Measurements from ENCODE around the gene ZDHHC18.

DNA sequence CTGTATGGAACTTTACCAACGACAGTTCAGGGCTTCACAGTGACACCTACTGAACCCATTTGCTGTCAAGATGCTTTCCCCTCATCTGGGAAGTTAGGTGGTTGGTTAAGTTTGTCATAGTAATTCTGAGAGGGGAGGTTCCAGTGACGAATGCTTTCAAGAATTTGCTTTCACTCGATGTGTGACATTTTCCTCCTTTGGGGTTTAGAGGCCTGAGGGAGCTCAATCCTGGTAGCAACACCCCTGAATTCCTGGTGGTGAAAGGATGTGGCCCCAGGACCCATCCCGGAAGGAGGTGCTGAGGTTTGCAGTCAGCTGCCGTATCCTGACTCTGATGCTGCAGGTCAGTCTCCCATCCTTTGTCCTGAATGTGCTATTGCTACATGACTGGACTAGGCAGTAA, 35.9 kb upstream of the ZDHHC18 start:
- TF ChIP-seq EZH2phosphoT487 (IDR thresholded peaks at IDR 0.05; ENCODE audit: low read length) (no peak), EZH2 (optimal IDR thresholded peaks at IDR 0.05; ENCODE audit: low read depth, low read length) (no peak)
- TF ChIP-seq, protein P1, sequence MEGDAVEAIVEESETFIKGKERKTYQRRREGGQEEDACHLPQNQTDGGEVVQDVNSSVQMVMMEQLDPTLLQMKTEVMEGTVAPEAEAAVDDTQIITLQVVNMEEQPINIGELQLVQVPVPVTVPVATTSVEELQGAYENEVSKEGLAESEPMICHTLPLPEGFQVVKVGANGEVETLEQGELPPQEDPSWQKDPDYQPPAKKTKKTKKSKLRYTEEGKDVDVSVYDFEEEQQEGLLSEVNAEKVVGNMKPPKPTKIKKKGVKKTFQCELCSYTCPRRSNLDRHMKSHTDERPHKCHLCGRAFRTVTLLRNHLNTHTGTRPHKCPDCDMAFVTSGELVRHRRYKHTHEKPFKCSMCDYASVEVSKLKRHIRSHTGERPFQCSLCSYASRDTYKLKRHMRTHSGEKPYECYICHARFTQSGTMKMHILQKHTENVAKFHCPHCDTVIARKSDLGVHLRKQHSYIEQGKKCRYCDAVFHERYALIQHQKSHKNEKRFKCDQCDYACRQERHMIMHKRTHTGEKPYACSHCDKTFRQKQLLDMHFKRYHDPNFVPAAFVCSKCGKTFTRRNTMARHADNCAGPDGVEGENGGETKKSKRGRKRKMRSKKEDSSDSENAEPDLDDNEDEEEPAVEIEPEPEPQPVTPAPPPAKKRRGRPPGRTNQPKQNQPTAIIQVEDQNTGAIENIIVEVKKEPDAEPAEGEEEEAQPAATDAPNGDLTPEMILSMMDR (IDR thresholded peaks at IDR 0.05; ENCODE audit: low read length), result no peak
